NCI-H1694 (cell line): Measurements from ENCODE around the gene TPRKB.
"Not testable (repeated sequence)": the region's sequence is repeated elsewhere in the genome, so short reads cannot be mapped to it uniquely, and the experiment has no call there.

ENCODE experiments used
- DNase-seq: peaks from one replicate; lab custom pipeline; 2025; lab: John Stamatoyannopoulos, UW

The TPRKB gene

GRCh38 chr2:73736855-73737779 is at the start of gene TPRKB:
TSS of gene TPRKB (minus strand) at chr2:73737345. CDS start at chr2:73734569, 2,776 bp downstream.
- peak; percentile 97 for DNase-seq

- DNase-seq: not testable (repeated sequence)
Observed at GRCh38 chr2:73783883-73784282, 46.7 kb upstream of the TPRKB start, which contains the start of gene C2orf78. TSS of gene C2orf78 (plus strand) at chr2:73784183. CDS start at chr2:73784310, 127 bp downstream.

DNA sequence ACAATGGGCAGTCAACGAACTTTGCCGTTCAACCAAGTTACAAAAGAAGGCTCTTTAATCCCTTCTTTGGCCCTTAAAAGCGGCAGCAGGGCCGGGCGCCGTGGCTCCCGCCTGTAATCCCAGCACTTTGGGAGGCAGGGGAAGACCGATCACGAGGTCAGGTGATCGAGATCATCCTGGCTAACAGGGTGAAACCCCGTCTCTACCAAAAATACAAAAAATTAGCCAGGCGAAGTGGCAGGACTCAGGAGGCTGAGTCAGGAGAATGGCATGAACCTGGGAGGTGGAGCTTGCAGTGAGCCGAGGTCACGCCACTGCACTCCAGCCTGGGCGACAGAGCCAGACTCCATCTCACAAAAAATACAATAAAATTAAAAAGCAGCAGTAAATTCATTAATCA is 46.3 kb upstream of the TPRKB start:
- not testable (repeated sequence) for DNase-seq

DNA sequence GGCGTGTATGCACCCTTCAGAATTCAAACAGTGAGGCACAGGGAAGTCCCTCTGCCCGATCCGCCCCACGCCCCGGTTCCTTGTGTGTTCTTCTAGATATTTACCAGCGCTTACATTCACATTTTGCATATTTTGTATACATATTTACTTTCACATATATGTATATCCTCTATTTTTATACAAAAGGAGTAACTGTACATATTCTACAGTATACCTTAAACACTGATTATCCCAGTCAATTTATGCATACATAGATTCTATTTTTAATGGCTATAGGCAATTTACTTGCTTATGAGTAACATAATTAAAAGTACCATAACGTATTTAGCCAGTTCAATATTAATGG is 43.1 kb upstream of the TPRKB start:
- no peak for DNase-seq

GRCh38 chr2:73779467-73780236 is 42.5 kb upstream of the TPRKB start, which contains the start of gene DUSP11:
TSS of gene DUSP11 (minus strand) at chr2:73780103. CDS start at chr2:73779974, 129 bp downstream.
- peak; percentile 97 for DNase-seq

DNA sequence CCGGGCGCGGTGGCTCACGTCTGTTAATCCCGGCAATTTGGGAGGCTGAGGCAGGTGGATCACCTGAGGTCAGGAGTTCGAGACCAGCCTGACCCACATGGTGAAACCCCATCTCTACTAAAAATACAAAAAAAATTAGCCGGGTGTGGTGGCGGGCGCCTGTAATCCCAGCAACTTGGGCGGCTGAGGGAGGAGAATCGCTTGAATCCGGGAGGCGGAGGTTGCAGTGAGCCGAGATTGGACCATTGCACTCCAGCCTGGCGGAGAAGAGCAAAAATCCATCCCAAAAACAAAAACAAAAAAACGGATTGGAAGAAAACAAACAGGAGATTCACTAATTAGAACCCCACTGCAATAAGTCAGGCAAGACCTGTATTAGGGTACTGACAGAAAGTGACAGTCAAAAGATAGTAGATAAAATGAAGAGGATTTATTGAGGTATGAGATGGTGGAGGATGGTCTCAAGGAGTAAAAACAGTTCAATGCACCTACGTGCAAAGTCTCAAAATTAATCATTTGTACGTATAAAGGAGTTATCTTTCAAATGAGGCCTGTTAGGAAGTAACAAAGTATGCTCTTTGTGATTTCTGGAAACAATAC is 41.8 kb upstream of the TPRKB start:
- not testable (repeated sequence) for DNase-seq

DNA sequence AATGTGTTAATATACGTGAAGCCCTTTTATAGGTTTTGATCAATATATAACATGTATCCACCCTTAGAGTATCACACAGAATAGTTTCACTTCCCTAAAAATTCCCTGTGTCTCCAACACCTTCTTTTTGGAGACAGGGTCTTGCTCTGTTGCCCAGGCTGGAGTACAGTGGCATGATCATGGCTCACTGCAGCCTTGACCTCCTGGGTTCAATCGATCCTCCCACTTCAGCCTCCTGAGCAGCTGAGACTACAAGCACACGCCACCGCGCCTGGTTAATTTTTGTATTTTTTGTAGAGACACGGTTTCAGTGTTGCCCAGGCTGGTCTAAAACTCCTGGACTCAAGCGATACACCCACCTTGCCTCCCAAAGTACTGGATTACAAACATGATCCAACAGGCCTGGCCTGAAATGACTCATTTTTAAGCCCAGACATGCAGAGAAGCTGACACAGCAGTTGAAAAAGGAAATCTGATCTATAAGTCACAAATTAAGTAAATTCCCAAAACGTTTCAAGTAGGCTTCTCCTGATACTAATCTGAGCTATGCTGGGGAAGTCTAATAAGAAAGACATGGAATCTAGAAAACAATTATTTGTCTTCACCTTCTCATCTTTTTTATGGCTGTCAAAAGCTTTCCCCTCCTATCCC is 39.8 kb upstream of the TPRKB start:
- no peak for DNase-seq

DNA sequence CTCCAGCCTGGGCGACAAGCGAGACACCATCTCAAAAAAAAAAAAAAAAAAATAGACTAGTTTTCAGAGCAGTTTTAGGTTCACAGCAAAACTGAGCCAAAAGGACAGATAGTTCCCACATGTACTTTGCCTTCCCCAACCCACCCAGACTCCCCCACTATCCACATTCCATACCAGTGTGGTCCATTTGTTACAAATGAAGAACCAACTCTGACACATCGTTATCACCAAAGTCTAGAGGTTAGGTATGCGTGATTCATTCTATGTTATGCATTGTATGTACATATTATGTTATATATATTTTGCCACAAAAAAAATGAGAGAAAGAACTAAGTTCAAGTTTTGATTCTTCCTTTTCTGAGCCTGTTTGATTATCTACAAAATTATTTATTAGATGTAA is 39.2 kb upstream of the TPRKB start:
- DNase-seq: no peak

DNA sequence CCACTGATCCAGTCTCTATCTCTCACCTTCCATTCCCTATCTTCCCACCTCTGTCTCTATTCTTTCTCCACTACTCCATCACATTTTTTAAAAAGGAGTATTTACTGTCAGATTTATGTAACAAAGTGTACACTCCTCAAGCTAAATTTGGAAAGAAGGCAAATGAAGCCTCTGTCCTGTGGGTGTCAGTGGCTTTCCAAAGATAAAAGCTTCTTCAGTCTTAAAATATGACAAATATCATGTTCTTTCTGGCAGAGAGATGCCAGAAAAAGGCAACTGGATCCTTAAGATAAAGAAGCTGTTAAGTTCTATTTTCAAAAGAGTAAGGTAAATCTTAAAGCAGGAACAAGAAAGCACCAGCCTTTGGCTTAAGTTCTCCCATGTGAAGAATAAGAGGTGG is 35.7 kb upstream of the TPRKB start:
- no peak for DNase-seq

- DNase-seq: no peak
Observed at GRCh38 chr2:73770725-73771124, 33.6 kb upstream of the TPRKB start.

- DNase-seq: no peak
Observed at GRCh38 chr2:73766994-73767393, 29.8 kb upstream of the TPRKB start.

DNA sequence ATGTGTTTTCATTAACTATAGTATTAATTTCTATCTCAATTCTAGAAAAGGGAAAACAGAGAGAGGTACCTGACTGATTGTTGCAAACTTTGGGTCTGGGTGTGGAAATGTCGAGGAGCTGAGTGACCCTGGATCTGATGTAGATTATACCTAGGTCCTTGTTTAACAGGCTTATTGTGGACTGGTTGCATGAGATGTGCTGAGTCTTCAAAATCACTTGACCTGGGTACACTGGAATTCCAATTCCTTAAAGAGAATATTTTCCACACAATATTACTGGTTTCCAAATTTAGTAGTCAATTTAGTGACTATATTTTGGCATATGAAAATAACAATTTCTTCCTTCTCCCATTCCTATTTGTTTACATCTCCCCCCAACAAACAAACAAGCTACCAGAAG is 29.2 kb upstream of the TPRKB start:
- DNase-seq: no peak

DNA sequence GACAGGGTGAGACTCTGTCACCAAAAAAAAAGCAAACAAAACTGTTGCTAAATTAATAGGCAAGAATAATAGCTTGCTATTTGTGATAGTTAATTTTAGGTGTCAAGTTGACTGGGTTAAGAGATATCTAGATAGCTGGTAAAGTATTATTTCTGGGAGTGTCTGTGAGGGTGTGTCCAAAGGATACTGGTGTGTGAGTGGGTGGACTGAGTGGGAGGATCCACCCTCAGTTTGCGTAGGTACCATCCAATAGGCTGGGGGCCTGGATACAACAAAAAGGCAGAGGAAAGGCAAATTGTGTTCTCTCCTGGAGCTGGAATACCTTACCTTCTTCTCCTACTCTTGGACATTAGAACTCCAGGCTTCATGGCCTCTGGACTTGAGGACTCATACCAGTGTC is 27.8 kb upstream of the TPRKB start:
- DNase-seq: no peak

DNA sequence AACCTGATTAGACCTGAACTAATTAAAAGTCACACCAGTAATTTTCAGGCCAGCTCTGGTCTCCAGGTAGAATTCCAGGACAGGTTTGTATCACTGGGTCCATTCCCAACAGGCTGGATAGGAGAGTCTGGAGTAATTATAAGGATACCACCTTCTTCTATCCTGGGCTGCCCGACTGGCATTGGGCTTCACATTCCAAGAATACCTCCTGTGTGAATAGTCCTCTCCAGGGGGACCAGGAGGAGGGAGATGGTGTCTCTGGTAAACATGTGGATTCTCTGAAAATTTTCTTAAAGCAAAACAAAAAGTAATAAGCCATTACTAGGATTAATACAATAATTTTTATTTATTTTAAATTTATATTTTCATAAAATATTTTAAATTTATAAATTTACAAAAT is 25.4 kb upstream of the TPRKB start:
- no peak for DNase-seq

DNA sequence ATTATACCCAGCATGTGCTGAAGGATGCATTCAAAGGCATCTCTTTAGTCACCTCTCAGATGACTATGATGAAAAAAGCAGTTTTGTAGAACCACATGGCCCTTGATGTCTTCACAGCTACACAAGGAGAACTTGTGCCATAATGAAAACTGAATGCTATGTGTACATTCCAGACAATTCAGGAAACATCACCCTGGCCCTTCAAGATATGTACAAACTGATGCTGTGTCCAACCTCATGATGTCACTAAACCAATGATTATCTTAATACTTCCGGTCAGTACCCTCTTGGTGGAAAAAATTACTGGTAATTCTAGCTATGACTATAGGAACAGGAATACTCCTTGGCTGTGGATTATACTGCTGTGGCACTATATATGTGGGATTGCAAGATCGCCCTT is 22.8 kb upstream of the TPRKB start:
- no peak for DNase-seq

DNA sequence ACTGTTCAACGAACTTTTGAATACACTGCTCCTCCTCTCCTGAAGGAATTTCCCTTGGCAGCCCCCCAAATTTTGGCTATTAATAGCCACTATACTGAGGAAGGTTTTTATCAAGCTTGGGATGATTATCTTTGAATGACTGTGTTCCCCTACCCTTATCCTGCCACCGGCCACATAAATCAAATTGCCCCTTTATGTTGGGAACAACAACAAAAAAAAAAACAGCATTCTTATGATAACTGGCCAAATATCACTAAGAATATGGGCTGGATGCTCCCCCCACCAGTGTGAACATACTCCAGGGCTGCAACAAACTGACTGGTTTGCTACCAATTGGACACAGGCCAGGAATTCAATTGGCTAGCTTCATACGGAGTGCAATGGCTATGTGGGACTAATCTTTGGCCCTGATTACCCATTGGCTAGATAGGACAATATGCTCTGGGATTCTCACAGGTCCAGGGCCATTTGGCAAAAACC is 22.2 kb upstream of the TPRKB start:
- DNase-seq: no peak

- not testable (repeated sequence) for DNase-seq
Observed at GRCh38 chr2:73754332-73754731, 17.2 kb upstream of the TPRKB start.

DNA sequence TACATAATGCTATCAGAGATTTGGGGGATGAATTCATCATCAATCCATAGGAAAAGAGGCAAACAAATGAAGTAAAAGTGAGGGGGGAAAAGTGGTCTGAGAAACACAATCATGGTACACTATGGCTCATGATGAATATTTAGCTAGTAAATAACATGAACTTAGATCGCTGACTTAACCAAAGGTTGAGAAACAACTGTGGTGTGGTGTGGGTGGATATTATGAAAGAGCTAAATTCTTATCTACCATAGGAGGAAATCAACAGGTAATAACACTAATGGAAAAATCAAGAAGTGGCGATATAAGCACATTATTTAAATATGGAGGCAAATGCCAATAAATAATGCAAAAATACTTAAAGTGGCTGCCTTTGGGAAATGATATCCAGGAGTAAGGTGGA is 12.2 kb upstream of the TPRKB start:
- no peak for DNase-seq

- DNase-seq: no peak
Observed at GRCh38 chr2:73746877-73747208, 9.7 kb upstream of the TPRKB start.

- no peak for DNase-seq
Observed at GRCh38 chr2:73746015-73746876, 9.1 kb upstream of the TPRKB start.

GRCh38 chr2:73740767-73741166 is 3.6 kb upstream of the TPRKB start:
- DNase-seq: no peak
